ENCODE results near the gene AHNAK.

DNA sequence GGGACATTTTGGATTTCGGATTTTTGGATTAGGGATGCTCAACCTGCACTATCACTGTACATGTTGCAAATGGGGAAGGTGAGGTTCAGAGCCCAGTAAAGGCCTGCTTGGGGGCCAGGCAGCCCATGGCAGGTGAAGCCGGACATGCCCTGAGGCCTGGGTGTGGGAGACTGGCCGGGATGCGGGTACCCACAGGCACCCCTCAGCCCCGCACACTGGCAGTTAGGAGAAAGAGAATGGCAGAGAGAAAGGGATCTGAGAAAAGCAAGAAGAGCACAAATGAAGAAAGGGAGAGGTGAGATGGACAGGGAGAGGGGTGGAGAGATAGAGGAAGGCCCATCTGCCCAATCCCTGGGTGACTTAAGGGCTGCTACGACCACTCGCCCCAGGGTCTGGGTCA is 75.0 kb downstream of the AHNAK start:
- no peak for TF ChIP-seq POLR2A (IDR thresholded peaks at IDR 0.05)
- no peak for TF ChIP-seq CTCF (IDR thresholded peaks at IDR 0.05)
- no peak for TF ChIP-seq POLR2AphosphoS5 (IDR thresholded peaks at IDR 0.05)
- no peak for TF ChIP-seq EP300 (IDR thresholded peaks at IDR 0.05)

Data from gastroesophageal sphincter (tissue), 3 donors.